Mononuclear cell (primary cell): ENCODE measurements around the gene FLACC1. TPM values are rescaled to one million over a fixed set of nuclear protein-coding genes. Genes with fewer than 3 reads are reported as not detected.
"Not testable (repeated sequence)": the region's sequence is repeated elsewhere in the genome, so short reads cannot be mapped to it uniquely, and the experiment has no call there.

ENCODE experiments used
- H3K27me3 ChIP-seq: 2 replicates; pipeline ENCODE4 v1.6.0; 2011; ENCODE audit warnings: low read length, control low read depth; ENCODE audit not compliant: insufficient read depth
- H3K4me1 ChIP-seq: 2 replicates; pipeline ENCODE4 v1.5.1; 2011; ENCODE audit warnings: mild to moderate bottlenecking, low read length, control low read depth; ENCODE audit not compliant: insufficient read depth
- H3K4me3 ChIP-seq: 2 replicates; pipeline ENCODE4 v1.5.1; 2011; ENCODE audit warnings: mild to moderate bottlenecking, low read length, moderate library complexity
- H3K9me3 ChIP-seq: 2 replicates; pipeline ENCODE4 v1.5.1; 2011; ENCODE audit warnings: low read depth, mild to moderate bottlenecking, control low read depth, low read length
- total RNA-seq: library from RNA; depleted of rRNA; stranded (reverse); fragments of >200 nt; gene quantifications from one replicate; pipeline ENCODE4 v1.2.3, GENCODE V29; 2012

The FLACC1 gene
- total RNA-seq: 9.6 TPM

- Histone ChIP-seq H3K9me3 (no peaks in the 10 kb centered on the region), H3K4me3 (no peak within 1 kb of the TSS), H3K27me3 (no peaks in the 10 kb centered on the region), H3K4me1 (no peaks in the 10 kb centered on the region)
Measured at GRCh38 chr2:201357221-201357620, at the start of gene FLACC1. Gene FLACC1 (minus strand): TSS chr2:201357345. CDS start chr2:201351404, 5,941 bp downstream.

DNA sequence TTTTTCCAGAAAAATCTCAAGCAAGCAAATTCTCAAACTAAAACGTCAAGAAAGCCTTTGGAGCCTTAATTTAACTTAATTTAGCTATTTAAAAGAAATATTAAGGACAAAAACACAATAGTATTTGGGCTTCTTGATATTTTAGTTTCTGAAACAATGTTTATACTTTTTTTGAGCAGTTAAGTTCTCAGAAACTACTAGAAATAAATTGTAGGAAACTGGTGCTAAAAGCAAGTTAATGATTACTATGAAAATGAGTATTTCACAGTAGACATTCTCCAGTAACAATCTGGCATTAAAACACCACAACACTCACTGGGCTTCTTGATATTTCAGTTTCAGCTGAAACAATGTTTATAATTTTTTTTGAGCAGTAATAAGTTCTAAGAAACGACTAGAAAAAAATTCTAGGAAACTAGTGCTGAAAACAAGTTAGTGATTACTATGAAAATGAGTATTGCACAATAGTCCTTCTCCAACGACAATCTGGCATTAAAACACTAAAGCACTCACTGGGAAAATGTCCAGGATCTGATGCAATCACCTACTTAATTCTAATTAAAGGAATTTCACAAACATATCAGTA lies 49.0 kb upstream of the FLACC1 start:
- no peaks in the 10 kb centered on the region for H3K27me3 ChIP-seq
- H3K4me3 ChIP-seq: no peak overlapping the region

DNA sequence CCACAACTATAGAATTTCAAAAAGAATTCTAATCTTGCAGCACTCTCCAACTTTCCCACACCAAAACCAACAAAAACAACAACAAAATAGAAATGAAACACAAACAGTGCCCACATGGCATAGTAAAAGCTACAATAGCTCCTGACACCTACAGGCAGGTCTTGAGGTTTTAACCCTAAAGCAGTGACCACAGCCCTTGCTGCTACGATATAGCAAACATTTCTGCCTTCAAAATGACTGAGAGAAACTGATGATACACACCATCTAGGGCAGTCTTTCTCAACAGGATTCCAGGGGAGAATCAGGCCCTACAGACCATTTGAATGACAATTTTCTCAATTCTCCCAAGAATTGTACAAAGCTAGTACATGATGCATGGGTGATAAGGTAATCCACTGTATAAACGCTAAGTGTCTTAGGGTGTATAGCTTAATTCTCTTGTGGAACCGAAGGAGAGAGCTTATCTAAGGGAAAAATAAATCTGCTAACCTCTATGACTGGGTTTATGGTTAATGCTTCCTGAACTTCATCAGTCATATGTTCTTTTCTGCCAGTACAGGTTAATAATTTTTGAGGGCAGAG lies 47.6 kb upstream of the FLACC1 start:
- no peaks in the 10 kb centered on the region for H3K9me3 ChIP-seq
- H3K4me3 ChIP-seq: no peak overlapping the region
- H3K4me1 ChIP-seq: peaks cover 3% of the 10 kb centered on the region
- no peaks in the 10 kb centered on the region for H3K27me3 ChIP-seq

More for the DNA sequence above, 49.0 kb upstream of the FLACC1 start:
- Histone ChIP-seq H3K9me3 (no peaks in the 10 kb centered on the region), H3K4me1 (peaks cover 3% of the 10 kb centered on the region)

DNA sequence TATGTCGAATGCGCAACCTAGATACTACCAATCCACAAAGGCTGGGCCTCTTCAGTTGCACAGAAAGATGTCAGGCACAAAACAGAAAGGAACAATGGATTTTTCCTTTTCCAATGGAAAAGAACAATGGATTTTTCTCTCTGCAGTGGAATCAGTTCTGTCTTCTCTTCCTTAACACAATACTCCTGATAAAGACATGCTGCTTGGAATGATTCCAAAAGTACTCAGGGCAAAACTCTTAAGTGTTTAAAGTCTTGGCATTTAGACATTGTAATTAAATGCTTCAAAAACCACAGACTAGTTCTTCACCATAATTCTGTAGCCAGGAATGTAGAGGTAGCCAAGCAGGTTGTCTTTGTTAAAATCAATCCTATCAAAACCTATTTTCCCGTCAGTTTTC lies 46.7 kb upstream of the FLACC1 start:
- no peaks in the 10 kb centered on the region for H3K9me3 ChIP-seq
- H3K4me1 ChIP-seq: peaks cover 3% of the 10 kb centered on the region

DNA sequence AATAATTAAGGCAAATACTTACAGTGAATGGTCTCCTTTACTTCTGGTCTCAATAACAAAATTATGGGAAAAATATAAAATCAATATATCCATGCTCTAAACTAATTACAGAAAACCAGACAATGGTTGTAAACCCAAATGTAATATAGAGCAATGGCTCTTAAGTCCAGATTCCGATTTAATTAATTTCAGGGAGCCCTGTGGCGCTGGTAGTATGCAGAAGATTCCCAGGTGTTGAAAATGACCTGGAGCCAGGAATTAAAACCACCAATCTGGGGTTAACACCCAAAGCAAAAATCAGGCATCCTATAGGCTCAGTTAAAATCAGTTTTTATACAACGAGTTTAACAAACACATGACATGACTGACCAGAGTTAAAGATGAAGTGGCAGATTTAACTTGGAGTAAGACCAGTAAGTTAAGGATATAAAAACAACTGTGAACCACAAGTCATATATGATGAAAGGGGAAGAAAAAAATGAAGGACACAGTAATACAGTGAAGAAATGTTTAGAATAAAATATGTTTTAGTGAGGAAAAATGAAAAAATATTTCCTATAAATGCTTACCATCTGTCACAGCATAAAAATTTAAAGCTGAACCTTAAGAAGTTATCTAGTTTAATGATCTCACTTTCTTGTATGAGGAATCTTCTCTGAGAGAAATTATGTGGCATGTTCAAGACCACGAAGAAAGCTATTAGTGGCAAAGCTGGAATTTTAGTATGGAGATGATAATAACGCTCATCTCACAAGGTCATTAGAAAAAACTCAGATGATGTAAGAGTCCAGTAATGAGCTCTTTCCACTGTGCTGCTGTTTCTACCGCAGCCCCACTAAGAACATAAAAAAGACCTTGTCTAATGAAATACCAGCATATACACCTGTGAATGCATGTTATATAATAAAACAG lies 45.8 kb upstream of the FLACC1 start:
- Histone ChIP-seq H3K27me3 (no peaks in the 10 kb centered on the region), H3K9me3 (no peaks in the 10 kb centered on the region)

More for the DNA sequence above, 46.7 kb upstream of the FLACC1 start:
- Histone ChIP-seq H3K4me3 (no peak overlapping the region), H3K27me3 (no peaks in the 10 kb centered on the region)

DNA sequence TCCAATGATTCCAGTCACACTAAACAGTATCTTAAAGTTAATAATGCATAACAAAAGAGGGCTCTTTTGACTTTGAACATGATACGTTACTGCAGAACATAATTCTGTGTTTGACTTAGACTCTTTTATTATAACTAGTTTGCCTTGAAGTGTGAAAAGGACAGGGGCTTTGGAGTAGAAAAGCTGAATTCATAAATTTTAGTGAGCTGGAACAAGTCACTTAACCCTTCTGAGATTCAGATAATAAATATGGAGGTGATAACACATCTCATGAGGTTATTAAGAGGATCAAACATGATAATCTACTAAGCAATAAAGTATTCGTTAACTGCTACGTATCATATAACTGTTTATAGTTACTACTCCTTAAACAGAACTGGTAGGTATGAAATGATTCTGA lies 44.7 kb upstream of the FLACC1 start:
- Histone ChIP-seq H3K27me3 (no peaks in the 10 kb centered on the region), H3K4me3 (no peak overlapping the region), H3K4me1 (peaks cover 3% of the 10 kb centered on the region), H3K9me3 (no peaks in the 10 kb centered on the region)

More for the DNA sequence above, 45.8 kb upstream of the FLACC1 start:
- Histone ChIP-seq H3K4me3 (no peak overlapping the region), H3K4me1 (peaks cover 3% of the 10 kb centered on the region)

DNA sequence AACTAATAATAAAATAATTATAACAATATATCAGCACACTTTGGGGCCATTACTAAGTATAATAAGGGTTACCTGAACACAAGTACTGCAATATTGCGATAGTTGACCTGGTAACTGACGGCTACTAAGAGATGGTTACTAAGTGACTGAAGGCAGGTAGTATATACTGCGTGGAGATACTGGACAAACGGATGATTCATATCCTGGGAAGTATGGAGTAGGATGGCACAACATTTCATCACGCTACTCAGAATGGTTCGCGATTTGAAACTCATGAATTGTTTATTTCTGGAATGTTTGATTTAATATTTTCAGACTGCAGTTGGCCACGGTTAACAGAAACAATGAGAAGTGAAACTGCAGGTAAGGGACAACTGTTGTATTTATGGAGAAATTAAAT lies 39.5 kb upstream of the FLACC1 start:
- no peaks in the 10 kb centered on the region for H3K9me3 ChIP-seq
- H3K27me3 ChIP-seq: no peaks in the 10 kb centered on the region
- no peaks in the 10 kb centered on the region for H3K4me1 ChIP-seq
- H3K4me3 ChIP-seq: no peak overlapping the region

GRCh38 chr2:201383136-201383535 lies 26.0 kb upstream of the FLACC1 start:
- Histone ChIP-seq H3K4me1 (no peaks in the 10 kb centered on the region), H3K4me3 (no peak overlapping the region), H3K27me3 (no peaks in the 10 kb centered on the region)

GRCh38 chr2:201378496-201379397 lies 21.6 kb upstream of the FLACC1 start:
- Histone ChIP-seq H3K9me3 (no peaks in the 10 kb centered on the region), H3K4me3 (no peak overlapping the region), H3K27me3 (no peaks in the 10 kb centered on the region), H3K4me1 (no peaks in the 10 kb centered on the region)

More at GRCh38 chr2:201383136-201383535, 26.0 kb upstream of the FLACC1 start:
- no peaks in the 10 kb centered on the region for H3K9me3 ChIP-seq

GRCh38 chr2:201377218-201377617 lies 20.1 kb upstream of the FLACC1 start:
- Histone ChIP-seq H3K4me1 (no peaks in the 10 kb centered on the region), H3K27me3 (no peaks in the 10 kb centered on the region), H3K4me3 (no peak overlapping the region), H3K9me3 (no peaks in the 10 kb centered on the region)

DNA sequence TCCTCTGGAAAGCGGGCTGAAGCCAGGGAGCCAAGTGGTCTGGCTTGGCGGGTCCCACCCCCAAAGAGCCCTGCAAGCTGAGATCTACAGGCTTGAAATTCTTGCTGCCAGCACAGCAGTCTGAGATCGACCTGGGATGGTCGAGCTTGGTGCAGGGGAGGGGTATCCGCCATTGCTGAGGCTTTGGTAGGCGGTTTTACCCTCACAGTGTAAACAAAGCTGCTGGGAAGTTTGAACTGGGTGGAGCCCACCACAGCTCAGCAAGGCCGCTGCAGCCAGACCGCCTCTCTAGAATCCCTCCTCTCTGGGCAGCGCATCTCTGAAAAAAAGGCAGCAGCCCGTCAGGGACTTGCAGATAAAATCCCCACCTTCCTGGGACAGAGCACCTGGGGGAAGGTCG lies 12.6 kb upstream of the FLACC1 start:
- Histone ChIP-seq H3K27me3 (no peaks in the 10 kb centered on the region), H3K4me3 (no peak overlapping the region), H3K9me3 (peaks cover 15% of the 10 kb centered on the region), H3K4me1 (no peaks in the 10 kb centered on the region)

DNA sequence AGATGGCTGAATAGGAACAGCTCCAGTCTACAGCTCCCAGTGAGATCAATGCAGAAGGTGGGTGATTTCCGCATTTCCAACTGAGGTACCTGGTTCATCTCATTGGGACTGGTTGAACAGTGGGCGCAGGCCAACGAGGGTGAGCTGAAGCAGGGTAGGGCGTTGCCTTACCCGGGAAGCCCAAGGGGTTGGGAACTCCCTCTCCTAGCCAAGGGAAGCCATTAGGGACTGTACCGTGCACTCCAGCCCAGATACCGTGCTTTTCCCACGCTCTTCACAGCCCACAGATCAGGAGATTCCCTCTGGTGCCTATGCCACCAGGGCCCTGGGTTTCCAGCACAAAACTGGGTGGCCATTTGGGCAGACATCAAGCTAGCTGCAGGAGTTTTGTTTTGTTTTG lies 12.2 kb upstream of the FLACC1 start:
- H3K4me3 ChIP-seq, H3K27me3 ChIP-seq, H3K4me1 ChIP-seq: not testable (repeated sequence)
- H3K9me3 ChIP-seq: peaks cover 15% of the 10 kb centered on the region

- no peak overlapping the region for H3K4me3 ChIP-seq
Measured at GRCh38 chr2:201366146-201366545, 9.0 kb upstream of the FLACC1 start.

DNA sequence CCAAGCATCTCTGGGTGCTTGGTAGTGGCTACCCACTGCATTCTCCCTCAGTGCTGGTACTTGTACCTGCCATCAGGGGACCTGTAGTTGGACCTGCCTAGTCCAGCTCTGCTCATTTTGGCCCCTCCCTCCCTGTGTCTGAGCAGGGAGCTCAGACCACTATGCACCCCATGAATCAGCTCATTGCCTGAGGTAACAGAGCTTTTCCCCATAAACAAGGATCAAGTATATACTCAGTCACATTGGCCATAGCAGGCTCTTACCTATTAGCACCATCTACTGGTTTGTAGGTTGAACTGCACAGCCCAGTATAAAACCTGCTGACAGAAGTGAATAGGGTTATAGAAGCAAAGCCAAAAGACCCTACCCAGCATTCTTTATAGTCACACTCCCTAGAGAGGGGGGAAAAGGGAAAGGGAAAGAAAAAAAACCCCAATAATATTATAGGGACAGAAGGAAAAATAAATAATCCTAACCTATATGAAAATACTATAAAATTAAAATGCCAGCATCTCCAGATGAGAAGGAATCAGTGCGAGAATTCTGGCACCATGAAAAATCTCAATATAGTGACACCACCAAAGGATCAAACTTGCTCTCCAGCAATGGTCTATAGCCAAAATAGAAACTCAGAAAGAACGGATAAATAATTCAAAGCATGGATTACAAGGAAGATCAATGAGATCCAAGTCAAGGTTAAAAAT lies 6.9 kb upstream of the FLACC1 start:
- Histone ChIP-seq H3K4me1 (peaks cover 5% of the 10 kb centered on the region), H3K9me3 (peaks cover 15% of the 10 kb centered on the region), H3K4me3 (no peak overlapping the region), H3K27me3 (no peaks in the 10 kb centered on the region)

More at GRCh38 chr2:201366146-201366545, 9.0 kb upstream of the FLACC1 start:
- Histone ChIP-seq H3K27me3 (no peaks in the 10 kb centered on the region), H3K4me1 (peaks cover 5% of the 10 kb centered on the region), H3K9me3 (peaks cover 15% of the 10 kb centered on the region)
